HEK293 (cell line): ENCODE results near the gene MTMR11.

Experiments used
- CTCF ChIA-PET: fragments of 350-600 bp; formaldehyde crosslinking; extraction: SDS; loops from one replicate; lab custom pipeline; 2021; ENCODE audit warnings: antibody characterized with exemption; lab: Yijun Ruan, JAX
- POLR2A ChIA-PET: fragments of 300-600 bp; formaldehyde crosslinking; extraction: SDS; loops from one replicate; lab custom pipeline; 2020; ENCODE audit warnings: antibody characterized with exemption, inconsistent platforms; lab: Yijun Ruan, JAX
- H3K27ac ChIP-seq: fragments of 200-500 bp; sonication (Bioruptor generic); 2 replicates; pipeline ENCODE4 v1.5.1; 2014; ENCODE audit warnings: low read depth, low read length, control low read depth, inconsistent platforms; ENCODE audit errors: extremely low read depth
- H3K36me3 ChIP-seq, 2 experiments: fragments of 200-500 bp in 1 of 2; sonication (Bioruptor generic) in 1 of 2; 1 replicate in 1 of 2; 2 replicates in 1 of 2; pipeline ENCODE4 v1.5.1; 2014 to 2017; ENCODE audit warnings: inconsistent platforms in 2 of 2, low read length in 2 of 2; ENCODE audit not compliant: control insufficient read depth in 2 of 2, insufficient read depth in 1 of 2
- H3K4me1 ChIP-seq: fragments of 200-500 bp; sonication (Bioruptor generic); 2 replicates; pipeline ENCODE4 v1.5.1; 2014; ENCODE audit warnings: mild to moderate bottlenecking, low read length, inconsistent platforms; ENCODE audit not compliant: control insufficient read depth, insufficient read depth
- H3K4me3 ChIP-seq: 2 replicates; pipeline ENCODE4 v1.5.1; 2011; ENCODE audit warnings: low read depth, mild to moderate bottlenecking, control low read depth, low read length, moderate library complexity
- H3K9me3 ChIP-seq: fragments of 200-500 bp; sonication (Bioruptor generic); 2 replicates; pipeline ENCODE4 v1.5.1; 2014; ENCODE audit warnings: low read depth, low read length, inconsistent platforms; ENCODE audit not compliant: control insufficient read depth, insufficient read depth
- EGR2 ChIP-seq: fragments of 450-650 bp; formaldehyde crosslinking; IDR thresholded peaks from 2 replicates; pipeline ENCODE4 v1.5.1; 2016; ENCODE audit warnings: low read depth, missing biosample characterization, missing genetic modification characterization
- GLIS2 ChIP-seq: fragments of 450-650 bp; formaldehyde crosslinking; IDR thresholded peaks from 2 replicates; pipeline ENCODE4 v1.5.1; 2016; ENCODE audit warnings: missing biosample characterization, missing genetic modification characterization
- IKZF3 ChIP-seq: fragments of 450-650 bp; IDR thresholded peaks from 2 replicates; pipeline ENCODE4 v1.5.0; 2018; ENCODE audit warnings: missing biosample characterization, mild to moderate bottlenecking, missing genetic modification characterization, moderate library complexity
- SETDB1 ChIP-seq: IDR thresholded peaks from one replicate; pipeline ENCODE4 v1.6.1; 2017; ENCODE audit warnings: mild to moderate bottlenecking, low read length, moderate library complexity, mixed read lengths; ENCODE audit not compliant: insufficient read length
- ZBTB8A ChIP-seq: fragments of 450-650 bp; formaldehyde crosslinking; IDR thresholded peaks from 2 replicates; pipeline ENCODE4 v1.5.1; 2016; ENCODE audit warnings: missing biosample characterization, missing genetic modification characterization
- ZNF223 ChIP-seq: fragments of 450-650 bp; formaldehyde crosslinking; IDR thresholded peaks from 2 replicates; pipeline ENCODE4 v1.5.1; 2016; ENCODE audit warnings: missing biosample characterization, missing genetic modification characterization
- ZNF239 ChIP-seq: fragments of 450-650 bp; formaldehyde crosslinking; IDR thresholded peaks from 2 replicates; pipeline ENCODE4 v1.5.1; 2016; ENCODE audit warnings: missing biosample characterization, missing genetic modification characterization
- ZNF324 ChIP-seq: fragments of 450-650 bp; formaldehyde crosslinking; IDR thresholded peaks from 2 replicates; pipeline ENCODE4 v1.5.1; 2016; ENCODE audit warnings: missing biosample characterization, missing genetic modification characterization
- ZNF510 ChIP-seq: fragments of 450-650 bp; formaldehyde crosslinking; IDR thresholded peaks from 2 replicates; pipeline ENCODE4 v1.5.1; 2018; ENCODE audit warnings: mild to moderate bottlenecking, missing genetic modification characterization, missing biosample characterization; ENCODE audit not compliant: insufficient replicate concordance
- ZNF529 ChIP-seq: fragments of 450-650 bp; formaldehyde crosslinking; IDR thresholded peaks from 2 replicates; pipeline ENCODE4 v1.5.1; 2017; ENCODE audit warnings: missing genetic modification characterization, missing biosample characterization; ENCODE audit not compliant: insufficient replicate concordance
- ZNF664 ChIP-seq: fragments of 450-650 bp; formaldehyde crosslinking; IDR thresholded peaks from 2 replicates; pipeline ENCODE4 v1.5.1; 2016; ENCODE audit warnings: missing biosample characterization, missing genetic modification characterization
- TF ChIP-seq, protein P1 (sequence below): fragments of 450-650 bp; formaldehyde crosslinking; optimal IDR thresholded peaks from 2 replicates; pipeline ENCODE3; 2016; ENCODE audit warnings: missing biosample characterization, mild to moderate bottlenecking, missing genetic modification characterization
- TF ChIP-seq, protein P2 (sequence below): fragments of 450-650 bp; IDR thresholded peaks from 2 replicates; pipeline ENCODE4 v1.5.1; 2018; ENCODE audit warnings: missing biosample characterization, missing genetic modification characterization
- TF ChIP-seq, protein P3 (sequence below): fragments of 450-650 bp; formaldehyde crosslinking; IDR thresholded peaks from 2 replicates; pipeline ENCODE4 v1.5.1; 2016; ENCODE audit warnings: missing biosample characterization, missing genetic modification characterization
- TF ChIP-seq, protein P4 (sequence below): fragments of 450-650 bp; formaldehyde crosslinking; IDR thresholded peaks from 2 replicates; pipeline ENCODE4 v1.5.1; 2016; ENCODE audit warnings: missing biosample characterization, missing genetic modification characterization
- TF ChIP-seq, protein P5 (sequence below): fragments of 450-650 bp; formaldehyde crosslinking; IDR thresholded peaks from 2 replicates; pipeline ENCODE4 v1.5.1; 2016; ENCODE audit warnings: missing biosample characterization, missing genetic modification characterization, low read depth

MTMR11 gene

DNA sequence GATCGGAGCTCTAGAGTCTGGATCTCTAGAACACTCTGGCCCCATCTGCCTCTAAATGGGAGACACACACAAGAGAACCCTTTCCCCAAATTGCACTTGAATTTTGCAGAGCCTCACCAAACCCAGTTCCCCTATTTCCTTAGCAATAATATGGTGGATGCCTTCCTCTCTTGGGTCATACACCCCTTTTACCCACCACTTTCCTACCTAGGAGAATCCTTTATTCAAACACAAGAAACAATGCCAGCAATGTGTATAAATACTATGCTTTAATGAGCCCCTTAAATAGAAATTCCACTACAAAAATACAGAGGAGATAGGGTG, 8.3 kb downstream of the MTMR11 start:
- peak overlapping the region; percentile 78 for H3K27ac ChIP-seq
- peaks cover 30 to 70% of the 10 kb centered on the region in 2 experiments for H3K36me3 ChIP-seq
- CTCF ChIA-PET: interaction anchor here (0.6 to 1.5 kb wide), 3 partner anchors 40 to 294 kb away, joined by 3 to 4 read pairs (median 3); a partner anchor contains a TSS
- TF ChIP-seq, protein P1, sequence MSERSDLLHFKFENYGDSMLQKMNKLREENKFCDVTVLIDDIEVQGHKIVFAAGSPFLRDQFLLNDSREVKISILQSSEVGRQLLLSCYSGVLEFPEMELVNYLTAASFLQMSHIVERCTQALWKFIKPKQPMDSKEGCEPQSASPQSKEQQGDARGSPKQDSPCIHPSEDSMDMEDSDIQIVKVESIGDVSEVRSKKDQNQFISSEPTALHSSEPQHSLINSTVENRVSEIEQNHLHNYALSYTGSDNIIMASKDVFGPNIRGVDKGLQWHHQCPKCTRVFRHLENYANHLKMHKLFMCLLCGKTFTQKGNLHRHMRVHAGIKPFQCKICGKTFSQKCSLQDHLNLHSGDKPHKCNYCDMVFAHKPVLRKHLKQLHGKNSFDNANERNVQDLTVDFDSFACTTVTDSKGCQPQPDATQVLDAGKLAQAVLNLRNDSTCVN (tag by site-specific recombination): no peak
- TF ChIP-seq, protein P2, sequence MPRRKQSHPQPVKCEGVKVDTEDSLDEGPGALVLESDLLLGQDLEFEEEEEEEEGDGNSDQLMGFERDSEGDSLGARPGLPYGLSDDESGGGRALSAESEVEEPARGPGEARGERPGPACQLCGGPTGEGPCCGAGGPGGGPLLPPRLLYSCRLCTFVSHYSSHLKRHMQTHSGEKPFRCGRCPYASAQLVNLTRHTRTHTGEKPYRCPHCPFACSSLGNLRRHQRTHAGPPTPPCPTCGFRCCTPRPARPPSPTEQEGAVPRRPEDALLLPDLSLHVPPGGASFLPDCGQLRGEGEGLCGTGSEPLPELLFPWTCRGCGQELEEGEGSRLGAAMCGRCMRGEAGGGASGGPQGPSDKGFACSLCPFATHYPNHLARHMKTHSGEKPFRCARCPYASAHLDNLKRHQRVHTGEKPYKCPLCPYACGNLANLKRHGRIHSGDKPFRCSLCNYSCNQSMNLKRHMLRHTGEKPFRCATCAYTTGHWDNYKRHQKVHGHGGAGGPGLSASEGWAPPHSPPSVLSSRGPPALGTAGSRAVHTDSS: no peak
- TF ChIP-seq IKZF3 (tag by site-specific recombination) (no peak), ZNF239 (no peak), ZNF664 (tag by site-specific recombination) (no peak), SETDB1 (no peak)
- TF ChIP-seq, protein P3, sequence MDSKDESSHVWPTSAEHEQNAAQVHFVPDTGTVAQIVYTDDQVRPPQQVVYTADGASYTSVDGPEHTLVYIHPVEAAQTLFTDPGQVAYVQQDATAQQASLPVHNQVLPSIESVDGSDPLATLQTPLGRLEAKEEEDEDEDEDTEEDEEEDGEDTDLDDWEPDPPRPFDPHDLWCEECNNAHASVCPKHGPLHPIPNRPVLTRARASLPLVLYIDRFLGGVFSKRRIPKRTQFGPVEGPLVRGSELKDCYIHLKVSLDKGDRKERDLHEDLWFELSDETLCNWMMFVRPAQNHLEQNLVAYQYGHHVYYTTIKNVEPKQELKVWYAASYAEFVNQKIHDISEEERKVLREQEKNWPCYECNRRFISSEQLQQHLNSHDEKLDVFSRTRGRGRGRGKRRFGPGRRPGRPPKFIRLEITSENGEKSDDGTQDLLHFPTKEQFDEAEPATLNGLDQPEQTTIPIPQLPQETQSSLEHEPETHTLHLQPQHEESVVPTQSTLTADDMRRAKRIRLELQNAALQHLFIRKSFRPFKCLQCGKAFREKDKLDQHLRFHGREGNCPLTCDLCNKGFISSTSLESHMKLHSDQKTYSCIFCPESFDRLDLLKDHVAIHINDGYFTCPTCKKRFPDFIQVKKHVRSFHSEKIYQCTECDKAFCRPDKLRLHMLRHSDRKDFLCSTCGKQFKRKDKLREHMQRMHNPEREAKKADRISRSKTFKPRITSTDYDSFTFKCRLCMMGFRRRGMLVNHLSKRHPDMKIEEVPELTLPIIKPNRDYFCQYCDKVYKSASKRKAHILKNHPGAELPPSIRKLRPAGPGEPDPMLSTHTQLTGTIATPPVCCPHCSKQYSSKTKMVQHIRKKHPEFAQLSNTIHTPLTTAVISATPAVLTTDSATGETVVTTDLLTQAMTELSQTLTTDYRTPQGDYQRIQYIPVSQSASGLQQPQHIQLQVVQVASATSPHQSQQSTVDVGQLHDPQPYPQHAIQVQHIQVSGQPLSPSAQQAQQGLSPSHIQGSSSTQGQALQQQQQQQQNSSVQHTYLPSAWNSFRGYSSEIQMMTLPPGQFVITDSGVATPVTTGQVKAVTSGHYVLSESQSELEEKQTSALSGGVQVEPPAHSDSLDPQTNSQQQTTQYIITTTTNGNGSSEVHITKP (tag by site-specific recombination): peak; percentile 76; the same call in 1 of the 2 replicates
- TF ChIP-seq, protein P4, sequence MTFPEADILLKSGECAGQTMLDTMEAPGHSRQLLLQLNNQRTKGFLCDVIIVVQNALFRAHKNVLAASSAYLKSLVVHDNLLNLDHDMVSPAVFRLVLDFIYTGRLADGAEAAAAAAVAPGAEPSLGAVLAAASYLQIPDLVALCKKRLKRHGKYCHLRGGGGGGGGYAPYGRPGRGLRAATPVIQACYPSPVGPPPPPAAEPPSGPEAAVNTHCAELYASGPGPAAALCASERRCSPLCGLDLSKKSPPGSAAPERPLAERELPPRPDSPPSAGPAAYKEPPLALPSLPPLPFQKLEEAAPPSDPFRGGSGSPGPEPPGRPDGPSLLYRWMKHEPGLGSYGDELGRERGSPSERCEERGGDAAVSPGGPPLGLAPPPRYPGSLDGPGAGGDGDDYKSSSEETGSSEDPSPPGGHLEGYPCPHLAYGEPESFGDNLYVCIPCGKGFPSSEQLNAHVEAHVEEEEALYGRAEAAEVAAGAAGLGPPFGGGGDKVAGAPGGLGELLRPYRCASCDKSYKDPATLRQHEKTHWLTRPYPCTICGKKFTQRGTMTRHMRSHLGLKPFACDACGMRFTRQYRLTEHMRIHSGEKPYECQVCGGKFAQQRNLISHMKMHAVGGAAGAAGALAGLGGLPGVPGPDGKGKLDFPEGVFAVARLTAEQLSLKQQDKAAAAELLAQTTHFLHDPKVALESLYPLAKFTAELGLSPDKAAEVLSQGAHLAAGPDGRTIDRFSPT (tag by site-specific recombination): no peak
- H3K4me3 ChIP-seq: peak overlapping the region; percentile 64
- POLR2A ChIA-PET: interaction anchor here (0.6 to 2.8 kb wide), 10 partner anchors 9 to 292 kb away, joined by 3 to 30 read pairs (median 4); partner anchors contain the start of gene MTMR11
- 0 out of 2 replicates have a peak, but pooled peaks cover 2% of the 10 kb centered on the region for H3K4me1 ChIP-seq
- no peaks in the 10 kb centered on the region for H3K9me3 ChIP-seq

DNA sequence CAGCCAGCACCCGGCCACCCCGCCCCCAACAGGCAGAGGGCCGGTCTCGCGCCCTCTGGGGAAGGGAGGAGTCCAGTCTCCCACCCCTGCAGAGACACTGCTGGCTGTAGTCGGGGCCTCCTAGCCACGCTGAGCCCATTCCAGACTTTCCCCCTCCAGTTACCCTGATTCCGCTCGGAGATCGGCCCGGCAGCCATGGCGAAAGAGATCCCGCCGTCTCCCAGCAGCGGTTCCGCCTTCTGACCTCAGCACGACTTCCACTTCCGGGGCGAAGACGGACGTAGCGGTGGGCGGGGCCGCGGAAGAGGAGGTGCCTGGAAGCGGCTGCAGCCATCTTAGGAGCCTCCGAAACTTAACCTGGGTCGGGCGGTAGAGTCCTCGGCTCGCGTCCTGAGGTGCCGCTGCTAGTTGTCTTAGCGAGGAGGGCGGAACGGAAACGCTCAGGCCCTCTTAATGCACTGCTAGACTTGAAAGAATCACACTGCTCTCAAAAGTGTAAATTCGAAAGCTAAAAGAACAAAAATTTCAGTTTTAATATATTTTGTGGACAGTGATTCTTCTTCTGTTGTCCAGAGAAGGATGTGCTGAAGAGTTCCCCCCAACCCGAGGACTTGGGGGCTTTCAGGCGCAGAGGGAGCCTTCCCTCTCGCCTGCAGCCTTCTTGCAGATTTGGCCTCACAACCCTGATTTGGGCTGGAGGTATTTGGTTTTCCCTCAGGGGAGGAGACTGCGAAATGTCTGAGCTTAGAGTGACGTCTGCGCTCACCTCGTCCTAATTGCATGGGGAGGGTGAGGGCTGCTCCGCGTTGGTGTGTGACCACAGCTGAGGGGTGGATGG, 8.9 kb downstream of the MTMR11 start, which contains the start of gene SF3B4:
SF3B4 (minus strand) TSS at position 241 of the 838 bp plus-strand sequence; CDS start at position 197, 44 bp downstream.
- peaks cover 35 to 73% of the 10 kb centered on the region in 2 experiments for H3K36me3 ChIP-seq
- H3K4me3 ChIP-seq: peak within 1 kb of the TSS; percentile 64
- CTCF ChIA-PET: interaction anchor here (0.6 to 1.5 kb wide), 3 partner anchors 40 to 295 kb away, joined by 3 to 4 read pairs (median 3); a partner anchor contains a TSS
- POLR2A ChIA-PET: interaction anchor here (0.6 to 2.8 kb wide), 10 partner anchors 8 to 293 kb away, joined by 3 to 30 read pairs (median 4); partner anchors contain the start of gene MTMR11
- H3K4me1 ChIP-seq: 0 out of 2 replicates have a peak, but pooled peaks cover 2% of the 10 kb centered on the region
- H3K27ac ChIP-seq: peak within 1 kb of the TSS; percentile 78
- no peaks in the 10 kb centered on the region for H3K9me3 ChIP-seq
- no peak for TF ChIP-seq ZNF223 (tag by site-specific recombination)
- no peak for TF ChIP-seq ZNF324 (tag by site-specific recombination)
- TF ChIP-seq ZNF510: no peak
- TF ChIP-seq EGR2 (tag by site-specific recombination): no peak
- TF ChIP-seq, protein P5, sequence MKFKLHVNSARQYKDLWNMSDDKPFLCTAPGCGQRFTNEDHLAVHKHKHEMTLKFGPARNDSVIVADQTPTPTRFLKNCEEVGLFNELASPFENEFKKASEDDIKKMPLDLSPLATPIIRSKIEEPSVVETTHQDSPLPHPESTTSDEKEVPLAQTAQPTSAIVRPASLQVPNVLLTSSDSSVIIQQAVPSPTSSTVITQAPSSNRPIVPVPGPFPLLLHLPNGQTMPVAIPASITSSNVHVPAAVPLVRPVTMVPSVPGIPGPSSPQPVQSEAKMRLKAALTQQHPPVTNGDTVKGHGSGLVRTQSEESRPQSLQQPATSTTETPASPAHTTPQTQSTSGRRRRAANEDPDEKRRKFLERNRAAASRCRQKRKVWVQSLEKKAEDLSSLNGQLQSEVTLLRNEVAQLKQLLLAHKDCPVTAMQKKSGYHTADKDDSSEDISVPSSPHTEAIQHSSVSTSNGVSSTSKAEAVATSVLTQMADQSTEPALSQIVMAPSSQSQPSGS: peak; percentile 13; the same call in 1 of the 2 replicates
- no peak for TF ChIP-seq ZNF529 (tag by site-specific recombination)
- peak; percentile 76 for TF ChIP-seq ZBTB8A (tag by site-specific recombination)
- TF ChIP-seq GLIS2: no peak
- TF ChIP-seq, protein P3 (tag by site-specific recombination): no peak; the same call in 1 of the 2 replicates
